K562 (cell line): ENCODE results near the gene TPD52L1. TPM values are rescaled to one million over a fixed set of nuclear protein-coding genes. Genes with fewer than 3 reads are reported as not detected.

Experiments
- BACH1 ChIP-seq: fragments of 200-800 bp; sonication (Bioruptor generic); IDR thresholded peaks from 2 replicates; pipeline ENCODE4 v1.6.1; 2016; ENCODE audit warnings: missing genetic modification characterization, missing compliant biosample characterization
- IRF2 ChIP-seq: sonication (generic); formaldehyde crosslinking; IDR thresholded peaks from 2 replicates; pipeline ENCODE4 v1.8.1; 2022; ENCODE audit warnings: mild to moderate bottlenecking, missing genetic modification reagents
- MGA ChIP-seq: fragments of 450-650 bp; IDR thresholded peaks from 2 replicates; pipeline ENCODE4 v1.6.1; 2016; ENCODE audit warnings: mild to moderate bottlenecking, moderate library complexity
- MLLT1 ChIP-seq, 2 experiments: fragments of 450-650 bp; IDR thresholded peaks; 2 replicates each; pipeline ENCODE4 v1.6.1; 2016
- NUFIP1 ChIP-seq: fragments of 450-650 bp; IDR thresholded peaks from 2 replicates; pipeline ENCODE4 v1.6.1; 2018; ENCODE audit not compliant: partially characterized antibody
- PHF8 ChIP-seq: fragments of 200-600 bp; sonication (generic); IDR thresholded peaks from 2 replicates; pipeline ENCODE4 v1.6.1; 2012; ENCODE audit warnings: mixed run types, mild to moderate bottlenecking, inconsistent platforms, low read length, moderate library complexity, borderline replicate concordance
- SLC30A9 ChIP-seq: fragments of 250-450 bp; sonication (Bioruptor Pico); IDR thresholded peaks from 2 replicates; pipeline ENCODE4 v1.8.0; 2022; ENCODE audit warnings: mild to moderate bottlenecking, moderate library complexity
- SREBF1 ChIP-seq: fragments of 150-350 bp; IDR thresholded peaks from 2 replicates; pipeline ENCODE4 v1.6.1; 2014; ENCODE audit warnings: antibody characterized with exemption, low read depth, low read length, borderline replicate concordance
- XRCC5 ChIP-seq: fragments of 200-400 bp; formaldehyde crosslinking; IDR thresholded peaks from 2 replicates; pipeline ENCODE4 v1.6.1; 2017; ENCODE audit warnings: low read depth, mild to moderate bottlenecking, low read length
- ZNF512 ChIP-seq: IDR thresholded peaks from 2 replicates; pipeline ENCODE4 v1.6.1; 2016; ENCODE audit warnings: missing genetic modification characterization, missing compliant biosample characterization
- ZNF655 ChIP-seq: fragments of 250-450 bp; sonication (Bioruptor Pico); IDR thresholded peaks from 2 replicates; pipeline ENCODE4 v1.5.0; 2021
- polyA plus RNA-seq, 8 experiments: library from polyadenylated mRNA; depleted of rRNA in 4 of 8; stranded (reverse) in 5 of 8; unstranded in 3 of 8; fragments of >200 nt; fragmentation: Nextera tagmentation in 2 of 8; fragmentation: Illumina TruSeq in 1 of 8; extraction: Ambion mirVana in 2 of 8; extraction: Trizol in 1 of 8; gene quantifications; 2 replicates each; pipeline versions ENCODE4 v1.2.1 to v1.2.3, GENCODE V29; 2011 to 2014; ENCODE audit warnings: inconsistent platforms in 1 of 8, missing spikeins in 1 of 8
- total RNA-seq, 7 experiments: library from RNA; depleted of rRNA in 6 of 7; stranded (reverse); fragments of >200 nt in 6 of 7; fragmentation: Illumina TruSeq in 2 of 7; extraction: Trizol in 2 of 7; gene quantifications; 2 replicates each; pipeline versions ENCODE4 v1.2.1 to v1.2.3, GENCODE V29; 2011 to 2021; ENCODE audit warnings: low replicate concordance in 1 of 7

Gene TPD52L1
- total and polyA plus RNA-seq, 9 of the 15 experiments (the other 6 are each of a cell fraction or from before 2014, with no cell fraction given) = 12.9 to 149 (median 75.7) TPM

- peak; percentile 37 for TF ChIP-seq MGA
- no peak for TF ChIP-seq IRF2 (CRISPR knock-in tag)
- no peak for TF ChIP-seq ZNF512
- TF ChIP-seq SLC30A9 (CRISPR knock-in tag) = no peak
- TF ChIP-seq PHF8 = no peak
- no peak for TF ChIP-seq ZNF655 (CRISPR knock-in tag)
- TF ChIP-seq BACH1 = peak; percentile 99
- TF ChIP-seq NUFIP1 = no peak
- no peak for TF ChIP-seq XRCC5
- TF ChIP-seq MLLT1 (IDR thresholded peaks at IDR 0.05) = no peak
- TF ChIP-seq SREBF1 = no peak
These were observed 48.6 kb downstream of the TPD52L1 start (continued) for GRCh38 chr6:125201961-125202729.
